MM.1S (cell line): ENCODE measurements around the gene CIB2.

Experiments used
- EZH2phosphoT487 ChIP-seq: fragments of 300-600 bp; sonication (generic); IDR thresholded peaks from 2 replicates; pipeline ENCODE4 v1.6.1; 2018; ENCODE audit warnings: antibody characterized with exemption, low read length
- TF ChIP-seq, protein P1 (sequence below): fragments of 300-600 bp; sonication (generic); IDR thresholded peaks from 2 replicates; pipeline ENCODE4 v1.5.1; 2016; ENCODE audit warnings: antibody characterized with exemption, low read length, mixed read lengths

DNA sequence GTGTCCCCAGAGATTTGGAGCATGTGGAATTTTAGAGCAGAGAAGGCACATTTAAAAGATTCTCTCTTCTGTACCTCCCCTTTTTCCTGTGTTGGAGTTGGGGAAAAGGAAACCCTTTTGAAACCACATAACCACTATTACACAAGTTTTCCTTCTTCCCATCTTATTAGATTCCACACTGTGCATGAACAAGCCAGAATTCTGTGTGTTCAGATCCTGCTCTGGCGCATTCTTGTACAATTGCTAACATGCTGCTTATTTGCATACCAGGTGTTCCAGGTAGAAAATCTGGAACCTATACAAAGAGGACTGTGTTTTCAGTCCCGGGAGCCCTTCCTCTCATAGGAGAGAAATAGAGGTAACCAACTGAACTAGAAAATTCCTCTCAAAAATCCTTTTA, 2.6 kb upstream of the CIB2 start:
- no peak for TF ChIP-seq EZH2phosphoT487
- TF ChIP-seq, protein P1, sequence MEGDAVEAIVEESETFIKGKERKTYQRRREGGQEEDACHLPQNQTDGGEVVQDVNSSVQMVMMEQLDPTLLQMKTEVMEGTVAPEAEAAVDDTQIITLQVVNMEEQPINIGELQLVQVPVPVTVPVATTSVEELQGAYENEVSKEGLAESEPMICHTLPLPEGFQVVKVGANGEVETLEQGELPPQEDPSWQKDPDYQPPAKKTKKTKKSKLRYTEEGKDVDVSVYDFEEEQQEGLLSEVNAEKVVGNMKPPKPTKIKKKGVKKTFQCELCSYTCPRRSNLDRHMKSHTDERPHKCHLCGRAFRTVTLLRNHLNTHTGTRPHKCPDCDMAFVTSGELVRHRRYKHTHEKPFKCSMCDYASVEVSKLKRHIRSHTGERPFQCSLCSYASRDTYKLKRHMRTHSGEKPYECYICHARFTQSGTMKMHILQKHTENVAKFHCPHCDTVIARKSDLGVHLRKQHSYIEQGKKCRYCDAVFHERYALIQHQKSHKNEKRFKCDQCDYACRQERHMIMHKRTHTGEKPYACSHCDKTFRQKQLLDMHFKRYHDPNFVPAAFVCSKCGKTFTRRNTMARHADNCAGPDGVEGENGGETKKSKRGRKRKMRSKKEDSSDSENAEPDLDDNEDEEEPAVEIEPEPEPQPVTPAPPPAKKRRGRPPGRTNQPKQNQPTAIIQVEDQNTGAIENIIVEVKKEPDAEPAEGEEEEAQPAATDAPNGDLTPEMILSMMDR = no peak
